T-helper 17 cell (primary cell): ENCODE measurements around the gene CD99L2. TPM values are rescaled to one million over a fixed set of nuclear protein-coding genes. Genes with fewer than 3 reads are reported as not detected.
"Not testable (repeated sequence)": the region's sequence is repeated elsewhere in the genome, so short reads cannot be mapped to it uniquely, and the experiment has no call there.

Source experiments
- ATAC-seq: fragments of 150-1000 bp; cut with Tn5 transposase; 2 replicates; pipeline ENCODE4 v1.10.0; 2021; ENCODE audit warnings: mild to moderate bottlenecking, moderate library complexity
- DNase-seq, 3 donors: peaks; one replicate each; pipeline versions ENCODE4 v3.0.0 to v3.0.0-alpha.2; 2020 to 2021
- H3K9me3 ChIP-seq: one replicate; pipeline ENCODE4 v1.7.0; 2013; ENCODE audit warnings: low read length, mild to moderate bottlenecking; ENCODE audit not compliant: control insufficient read depth, poor library complexity, severe bottlenecking
- H3K27ac Mint-ChIP-seq: one replicate; pipeline ENCODE4 v1.8.0; 2022; ENCODE audit warnings: mild to moderate bottlenecking, moderate library complexity, mixed read lengths
- H3K27me3 Mint-ChIP-seq: one replicate; pipeline ENCODE4 v1.8.0; 2022; ENCODE audit warnings: mixed read lengths
- H3K36me3 Mint-ChIP-seq: one replicate; pipeline ENCODE4 v1.8.0; 2022; ENCODE audit warnings: low read depth, mixed read lengths
- H3K4me1 Mint-ChIP-seq: one replicate; pipeline ENCODE4 v1.8.0; 2022; ENCODE audit warnings: mild to moderate bottlenecking, mixed read lengths
- H3K4me3 Mint-ChIP-seq: one replicate; pipeline ENCODE4 v1.8.0; 2022; ENCODE audit warnings: mild to moderate bottlenecking, moderate library complexity, mixed read lengths
- total RNA-seq, 4 donors: library from RNA in 2 of 4; stranded (reverse) in 2 of 4; gene quantifications; one replicate each; pipeline ENCODE4 v1.2.3 and lab custom pipeline; 2022 to 2026

Gene CD99L2
- total RNA-seq, 2 donors from 2014 or later = 9.4 to 10.4 TPM

- Mint-ChIP-seq H3K27ac (no peak overlapping the region), H3K4me3 (no peak overlapping the region), H3K36me3 (no peaks in the 10 kb centered on the region), H3K4me1 (no peaks in the 10 kb centered on the region), H3K27me3 (no peaks in the 10 kb centered on the region)
- no peak for ATAC-seq
- no peaks in the 10 kb centered on the region for H3K9me3 ChIP-seq
- DNase-seq = no peak
Measured at GRCh38 chrX:150913511-150913910, 15.0 kb upstream of the CD99L2 start.

- Mint-ChIP-seq H3K27ac (no peak overlapping the region), H3K36me3 (peaks cover 3% of the 10 kb centered on the region), H3K27me3 (peaks cover 6% of the 10 kb centered on the region), H3K4me3 (no peak overlapping the region), H3K4me1 (no peaks in the 10 kb centered on the region)
- H3K9me3 ChIP-seq = no peaks in the 10 kb centered on the region
- DNase-seq (no peak), ATAC-seq (no peak)
Measured at GRCh38 chrX:150907474-150907873, 9.0 kb upstream of the CD99L2 start.

GRCh38 chrX:150906694-150907093 lies 8.2 kb upstream of the CD99L2 start:
- H3K27me3 Mint-ChIP-seq = peaks cover 6% of the 10 kb centered on the region
- no peak for DNase-seq
- no peak overlapping the region for H3K4me3 Mint-ChIP-seq
- no peaks in the 10 kb centered on the region for H3K9me3 ChIP-seq
- H3K27ac Mint-ChIP-seq = no peak overlapping the region
- no peak for ATAC-seq
- H3K4me1 Mint-ChIP-seq = no peaks in the 10 kb centered on the region
- peaks cover 3% of the 10 kb centered on the region for H3K36me3 Mint-ChIP-seq

- no peaks in the 10 kb centered on the region for H3K9me3 ChIP-seq
- ATAC-seq (no peak), DNase-seq (no peak)
- Mint-ChIP-seq H3K36me3 (peaks cover 3% of the 10 kb centered on the region), H3K27me3 (peaks cover 6% of the 10 kb centered on the region), H3K27ac (no peak overlapping the region), H3K4me1 (no peaks in the 10 kb centered on the region), H3K4me3 (no peak overlapping the region)
Measured at GRCh38 chrX:150905293-150905692, 6.8 kb upstream of the CD99L2 start.

GRCh38 chrX:150903110-150903508 lies 4.6 kb upstream of the CD99L2 start:
- ATAC-seq = no peak
- Mint-ChIP-seq H3K36me3 (peaks cover 3% of the 10 kb centered on the region), H3K27me3 (peaks cover 6% of the 10 kb centered on the region), H3K4me3 (no peak overlapping the region), H3K4me1 (no peaks in the 10 kb centered on the region), H3K27ac (no peak overlapping the region)
- no peak for DNase-seq
- H3K9me3 ChIP-seq = no peaks in the 10 kb centered on the region

GRCh38 chrX:150902434-150903109 lies 4.1 kb upstream of the CD99L2 start:
- no peak for DNase-seq
- no peak for ATAC-seq
- H3K4me3 Mint-ChIP-seq = no peak overlapping the region
- peaks cover 3% of the 10 kb centered on the region for H3K36me3 Mint-ChIP-seq
- H3K4me1 Mint-ChIP-seq = no peaks in the 10 kb centered on the region
- peaks cover 6% of the 10 kb centered on the region for H3K27me3 Mint-ChIP-seq
- no peaks in the 10 kb centered on the region for H3K9me3 ChIP-seq
- no peak overlapping the region for H3K27ac Mint-ChIP-seq

GRCh38 chrX:150899191-150899757 lies 806 bp upstream of the CD99L2 start:
- Mint-ChIP-seq H3K4me1 (no peaks in the 10 kb centered on the region), H3K27me3 (peaks cover 6% of the 10 kb centered on the region), H3K4me3 (peak overlapping the region; percentile 87), H3K36me3 (peaks cover 3% of the 10 kb centered on the region), H3K27ac (no peak overlapping the region)
- no peaks in the 10 kb centered on the region for H3K9me3 ChIP-seq
- DNase-seq = peak; percentile 3 to 12 (median 10)
- no peak for ATAC-seq

GRCh38 chrX:150897421-150898320 lies 797 bp downstream of the CD99L2 start:
- H3K36me3 Mint-ChIP-seq = no peaks in the 10 kb centered on the region
- H3K27ac Mint-ChIP-seq = peak overlapping the region; percentile 21
- DNase-seq (peak; percentile 5 to 19 (median 11)), ATAC-seq (peak; percentile 0)
- H3K9me3 ChIP-seq = no peaks in the 10 kb centered on the region
- no peaks in the 10 kb centered on the region for H3K27me3 Mint-ChIP-seq
- H3K4me3 Mint-ChIP-seq = peak overlapping the region; percentile 85
- no peaks in the 10 kb centered on the region for H3K4me1 Mint-ChIP-seq

- no peak for ATAC-seq
- Mint-ChIP-seq H3K4me3 (no peak overlapping the region), H3K36me3 (no peaks in the 10 kb centered on the region)
Measured at GRCh38 chrX:150896632-150897031, 1.8 kb downstream of the CD99L2 start.

GRCh38 chrX:150893936-150894335 lies 4.5 kb downstream of the CD99L2 start:
- ATAC-seq (no peak), DNase-seq (no peak)
- Mint-ChIP-seq H3K4me3 (no peak overlapping the region), H3K27ac (no peak overlapping the region), H3K4me1 (no peaks in the 10 kb centered on the region), H3K36me3 (no peaks in the 10 kb centered on the region), H3K27me3 (no peaks in the 10 kb centered on the region)
- H3K9me3 ChIP-seq = no peaks in the 10 kb centered on the region

More at GRCh38 chrX:150896632-150897031, 1.8 kb downstream of the CD99L2 start:
- H3K9me3 ChIP-seq = no peaks in the 10 kb centered on the region
- DNase-seq = no peak
- no peak overlapping the region for H3K27ac Mint-ChIP-seq
- no peaks in the 10 kb centered on the region for H3K27me3 Mint-ChIP-seq
- H3K4me1 Mint-ChIP-seq = no peaks in the 10 kb centered on the region

GRCh38 chrX:150889131-150889530 lies 9.3 kb downstream of the CD99L2 start:
- no peaks in the 10 kb centered on the region for H3K9me3 ChIP-seq
- Mint-ChIP-seq H3K27me3 (no peaks in the 10 kb centered on the region), H3K36me3 (no peaks in the 10 kb centered on the region), H3K4me1 (no peaks in the 10 kb centered on the region), H3K27ac (no peak overlapping the region), H3K4me3 (no peak overlapping the region)
- DNase-seq = no peak
- ATAC-seq = no peak

GRCh38 chrX:150887906-150888465 lies 10.5 kb downstream of the CD99L2 start:
- DNase-seq = no peak
- Mint-ChIP-seq H3K27ac (no peak overlapping the region), H3K4me3 (no peak overlapping the region), H3K36me3 (no peaks in the 10 kb centered on the region), H3K27me3 (no peaks in the 10 kb centered on the region), H3K4me1 (peaks cover 2% of the 10 kb centered on the region)
- ATAC-seq = no peak
- no peaks in the 10 kb centered on the region for H3K9me3 ChIP-seq

- H3K4me3 Mint-ChIP-seq, DNase-seq, H3K27ac Mint-ChIP-seq, H3K36me3 Mint-ChIP-seq, H3K4me1 Mint-ChIP-seq, H3K9me3 ChIP-seq, H3K27me3 Mint-ChIP-seq, ATAC-seq: not testable (repeated sequence)
Measured at GRCh38 chrX:150887268-150887667, 11.2 kb downstream of the CD99L2 start.
